Measurements from ENCODE around the gene OPCML.

DNA sequence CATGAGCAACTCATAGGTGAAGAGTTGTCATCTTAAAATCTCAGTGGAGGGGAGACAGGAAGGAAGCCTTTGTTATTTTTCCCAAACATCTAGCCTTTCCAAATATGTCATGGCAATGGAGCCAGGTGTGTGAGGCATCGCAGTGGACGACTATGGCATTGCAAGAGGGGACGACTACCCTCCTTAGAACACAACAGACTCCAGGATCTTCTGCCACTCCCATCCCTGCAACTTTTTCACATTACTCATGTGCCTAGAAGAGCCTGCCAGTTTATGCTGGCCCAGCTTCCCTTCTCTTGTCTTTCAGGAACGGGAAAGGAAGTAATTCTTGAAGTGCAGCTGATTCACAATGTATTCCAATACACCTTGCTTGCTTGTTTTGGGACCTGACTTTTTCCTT is 1008.4 kb downstream of the OPCML start:
- no peak for TF ChIP-seq POLR2A (IDR thresholded peaks at IDR 0.05; ENCODE audit: low read depth)
- TF ChIP-seq, protein P1, sequence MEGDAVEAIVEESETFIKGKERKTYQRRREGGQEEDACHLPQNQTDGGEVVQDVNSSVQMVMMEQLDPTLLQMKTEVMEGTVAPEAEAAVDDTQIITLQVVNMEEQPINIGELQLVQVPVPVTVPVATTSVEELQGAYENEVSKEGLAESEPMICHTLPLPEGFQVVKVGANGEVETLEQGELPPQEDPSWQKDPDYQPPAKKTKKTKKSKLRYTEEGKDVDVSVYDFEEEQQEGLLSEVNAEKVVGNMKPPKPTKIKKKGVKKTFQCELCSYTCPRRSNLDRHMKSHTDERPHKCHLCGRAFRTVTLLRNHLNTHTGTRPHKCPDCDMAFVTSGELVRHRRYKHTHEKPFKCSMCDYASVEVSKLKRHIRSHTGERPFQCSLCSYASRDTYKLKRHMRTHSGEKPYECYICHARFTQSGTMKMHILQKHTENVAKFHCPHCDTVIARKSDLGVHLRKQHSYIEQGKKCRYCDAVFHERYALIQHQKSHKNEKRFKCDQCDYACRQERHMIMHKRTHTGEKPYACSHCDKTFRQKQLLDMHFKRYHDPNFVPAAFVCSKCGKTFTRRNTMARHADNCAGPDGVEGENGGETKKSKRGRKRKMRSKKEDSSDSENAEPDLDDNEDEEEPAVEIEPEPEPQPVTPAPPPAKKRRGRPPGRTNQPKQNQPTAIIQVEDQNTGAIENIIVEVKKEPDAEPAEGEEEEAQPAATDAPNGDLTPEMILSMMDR (IDR thresholded peaks at IDR 0.05): no peak

All from esophagus muscularis mucosa (tissue), 3 donors.